ENCODE measurements around the gene ZNF513.

Gene ZNF513

DNA sequence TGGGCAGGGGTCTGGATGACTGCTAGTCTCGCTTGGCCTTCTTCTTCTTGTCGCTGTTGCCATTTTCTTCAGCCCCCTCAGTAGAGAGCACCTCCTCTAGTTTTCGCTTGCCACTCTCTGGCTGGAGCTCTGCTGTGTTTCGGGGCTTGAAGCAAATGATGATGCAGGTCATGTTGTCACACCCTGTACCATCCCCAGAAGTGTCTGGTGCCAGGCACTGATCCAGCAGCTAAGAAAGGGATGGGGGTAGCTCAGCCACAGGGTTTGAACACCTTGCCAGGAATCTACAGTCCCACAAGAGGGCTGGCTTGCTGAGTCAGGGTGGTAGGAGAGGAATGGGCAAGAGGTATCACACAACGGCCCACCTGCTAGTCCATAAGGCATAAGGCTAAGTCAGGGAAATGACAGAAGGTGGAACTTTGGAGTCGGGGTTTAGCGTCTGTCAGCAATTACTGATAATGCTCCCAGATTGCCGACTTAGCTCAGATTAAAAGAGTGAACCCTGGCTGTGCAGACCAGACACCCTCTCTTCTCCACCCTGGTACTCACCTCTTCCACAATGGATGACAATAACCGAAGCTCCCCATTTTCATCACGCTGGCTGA is 1.1 kb upstream of the ZNF513 start:
- no peak for DNase-seq

DNA sequence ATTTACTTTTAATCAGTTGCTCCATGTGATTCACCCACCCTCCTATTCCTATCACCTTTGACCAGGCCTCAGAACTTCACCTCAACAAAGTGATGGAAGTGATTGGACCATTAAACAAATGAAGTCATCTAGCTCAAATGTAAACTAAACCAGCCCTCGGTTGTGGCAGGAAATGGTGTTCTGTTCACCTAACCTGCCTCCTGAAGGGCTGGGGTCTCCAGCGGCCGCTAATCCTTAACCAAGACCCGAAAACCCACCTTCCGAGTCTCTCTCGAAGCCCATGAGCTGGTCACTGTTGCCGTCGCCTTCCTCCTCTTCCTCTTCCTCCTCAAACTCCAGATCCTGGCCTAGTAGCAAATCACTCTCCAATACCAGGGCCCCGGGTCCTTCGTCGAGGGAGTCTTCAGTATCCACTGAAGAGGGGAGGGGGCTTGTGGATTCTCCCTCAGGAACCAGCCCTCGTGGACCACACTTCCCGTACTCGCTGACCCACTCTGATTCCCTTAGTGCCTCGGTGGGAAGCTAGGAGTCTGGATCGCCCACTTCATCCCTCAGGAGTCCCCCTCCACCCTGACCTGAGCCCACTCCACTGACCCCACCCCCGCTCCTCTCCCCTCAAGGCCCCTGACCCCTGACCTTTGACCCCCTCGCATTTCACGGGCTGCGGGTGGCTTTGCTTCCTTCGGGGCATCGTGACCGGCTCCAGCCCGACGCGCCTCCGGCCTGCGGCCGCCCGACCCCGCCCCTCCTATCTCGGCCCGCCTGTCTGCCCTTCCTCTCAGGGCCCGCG is 503 bp downstream of the ZNF513 start:
- peak; percentile 23 to 70 for DNase-seq

DNA sequence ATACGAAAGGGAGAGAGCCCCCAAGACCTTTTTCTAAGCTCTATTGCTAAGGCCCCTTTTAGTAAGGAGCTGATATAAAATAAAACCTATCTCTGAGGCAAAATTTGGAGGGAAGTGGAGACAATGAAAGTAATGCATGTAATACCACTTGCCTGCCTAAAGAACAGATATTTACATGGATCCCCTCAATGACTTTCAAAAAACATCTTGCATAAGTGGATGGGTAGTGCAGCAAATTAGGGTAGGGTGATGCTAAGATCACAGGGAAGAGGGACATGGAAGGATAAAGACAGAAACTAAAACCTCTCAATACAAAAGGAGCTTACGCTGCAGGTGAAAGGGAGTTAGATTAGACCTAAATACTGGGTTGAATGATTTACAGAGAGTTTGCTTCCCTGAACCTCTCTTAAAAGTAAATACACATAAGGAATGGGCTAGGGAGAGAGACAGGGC is 1.1 kb downstream of the ZNF513 start:
- no peak for DNase-seq

DNA sequence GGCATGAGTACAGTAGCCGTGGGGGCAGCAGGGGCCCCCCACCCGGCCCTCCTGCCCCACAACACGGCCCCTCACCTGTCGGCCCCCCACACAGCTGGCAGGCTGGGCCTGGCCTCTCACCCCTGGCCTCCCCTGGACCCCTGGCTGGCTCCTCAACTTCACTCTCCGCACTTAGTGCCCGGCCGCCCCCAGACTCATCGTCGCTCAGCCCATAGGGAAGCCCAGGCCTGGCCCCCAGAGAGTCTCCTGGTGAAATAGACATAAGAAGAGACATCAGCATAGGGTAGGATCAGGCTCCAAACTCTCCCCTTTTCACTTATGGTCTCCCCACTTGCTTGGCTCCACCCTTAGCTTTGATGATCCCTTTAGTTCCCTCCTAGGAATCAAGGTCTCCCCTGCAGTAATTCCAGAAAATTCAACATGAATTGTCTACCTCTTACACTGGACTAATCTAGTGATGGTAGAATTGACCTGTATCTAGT is 1.7 kb downstream of the ZNF513 start:
- no peak for DNase-seq

DNA sequence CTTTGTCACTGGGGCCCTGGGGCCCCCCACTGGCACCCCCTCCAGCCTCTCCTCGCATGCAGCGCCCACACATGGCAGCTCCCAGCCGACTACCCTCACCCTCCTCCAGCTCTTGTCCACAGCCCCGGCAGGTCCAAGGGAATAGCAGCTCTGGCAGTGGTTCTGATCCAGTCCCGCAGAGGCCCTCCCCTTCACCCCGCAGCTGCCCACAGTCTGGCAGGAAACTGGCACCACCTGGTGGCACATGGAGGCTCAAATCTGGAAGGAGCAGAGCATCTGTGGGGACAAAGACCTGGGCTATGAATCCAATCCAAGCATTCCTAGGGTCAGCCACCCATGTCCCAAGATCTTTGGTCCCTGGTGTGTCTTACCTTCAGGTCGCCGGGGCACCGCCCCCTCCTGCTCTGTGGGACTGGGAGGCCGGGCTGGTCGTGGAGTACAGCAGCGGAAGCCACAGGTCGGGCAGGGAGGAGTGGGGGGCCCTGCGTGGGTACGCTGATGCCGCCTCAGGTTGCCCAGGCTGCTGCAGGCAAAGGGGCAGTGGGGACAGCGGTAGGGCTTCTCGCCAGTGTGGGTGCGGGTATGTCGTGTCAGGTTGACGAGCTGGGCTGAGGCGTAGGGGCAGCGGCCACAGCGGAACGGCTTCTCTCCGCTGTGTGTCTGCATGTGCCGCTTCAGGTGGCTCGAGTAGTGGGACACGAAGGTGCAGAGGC is 2.3 kb downstream of the ZNF513 start:
- no peak for DNase-seq

DNA sequence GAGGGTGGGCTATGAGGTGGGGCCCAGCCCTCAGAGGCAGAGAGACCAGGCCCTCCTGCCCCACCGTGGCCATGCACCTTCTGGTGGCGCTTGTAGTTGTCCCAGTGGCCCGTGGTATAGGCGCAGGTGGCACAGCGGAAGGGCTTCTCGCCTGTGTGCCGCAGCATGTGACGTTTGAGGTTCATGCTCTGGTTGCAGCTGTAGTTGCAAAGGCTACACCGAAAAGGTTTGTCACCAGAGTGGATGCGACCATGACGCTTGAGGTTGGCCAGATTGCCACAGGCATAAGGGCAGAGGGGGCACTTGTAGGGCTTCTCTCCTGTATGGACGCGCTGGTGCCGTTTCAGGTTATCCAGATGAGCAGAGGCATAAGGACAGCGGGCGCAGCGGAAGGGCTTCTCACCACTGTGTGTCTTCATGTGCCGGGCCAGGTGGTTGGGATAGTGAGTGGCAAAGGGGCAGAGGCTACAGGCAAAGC is 2.9 kb downstream of the ZNF513 start:
- no peak for DNase-seq

DNA sequence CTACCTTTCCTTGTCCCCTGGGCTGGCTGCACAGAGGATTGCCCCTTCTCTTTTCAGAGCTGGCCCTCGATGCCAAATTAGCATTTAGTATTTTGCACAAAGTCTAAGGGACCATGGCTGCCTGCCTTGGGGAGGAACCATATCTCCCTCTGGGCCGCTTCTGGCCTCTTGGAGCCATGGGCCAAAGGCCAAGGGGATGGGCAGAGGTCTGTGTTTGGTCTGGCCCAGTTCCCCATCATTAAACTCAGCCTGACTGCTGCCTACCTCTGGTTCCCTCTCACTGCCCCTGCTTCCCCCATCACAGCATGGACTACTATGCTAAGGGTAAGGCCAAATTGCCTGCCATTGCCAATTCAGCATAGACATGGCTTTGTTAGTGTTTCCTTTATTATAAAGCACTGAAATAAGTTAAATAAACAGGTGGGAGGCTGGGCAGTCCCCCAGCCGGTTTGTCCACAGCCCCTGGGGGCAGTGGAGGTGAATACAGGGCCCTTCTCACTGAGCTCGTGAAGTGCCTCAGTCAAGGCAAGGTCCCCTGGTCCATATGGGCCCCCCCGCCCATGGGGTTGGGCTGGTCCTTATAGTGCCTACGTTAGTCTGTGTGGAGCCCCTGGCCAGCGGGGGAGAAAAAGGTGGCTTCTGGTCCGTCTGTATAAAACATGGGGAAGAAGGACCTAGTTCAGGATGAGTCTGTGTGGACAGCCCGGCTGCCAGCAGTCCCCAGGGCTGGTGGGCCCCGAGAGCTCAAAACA is 3.5 kb downstream of the ZNF513 start:
- DNase-seq: no peak

DNA sequence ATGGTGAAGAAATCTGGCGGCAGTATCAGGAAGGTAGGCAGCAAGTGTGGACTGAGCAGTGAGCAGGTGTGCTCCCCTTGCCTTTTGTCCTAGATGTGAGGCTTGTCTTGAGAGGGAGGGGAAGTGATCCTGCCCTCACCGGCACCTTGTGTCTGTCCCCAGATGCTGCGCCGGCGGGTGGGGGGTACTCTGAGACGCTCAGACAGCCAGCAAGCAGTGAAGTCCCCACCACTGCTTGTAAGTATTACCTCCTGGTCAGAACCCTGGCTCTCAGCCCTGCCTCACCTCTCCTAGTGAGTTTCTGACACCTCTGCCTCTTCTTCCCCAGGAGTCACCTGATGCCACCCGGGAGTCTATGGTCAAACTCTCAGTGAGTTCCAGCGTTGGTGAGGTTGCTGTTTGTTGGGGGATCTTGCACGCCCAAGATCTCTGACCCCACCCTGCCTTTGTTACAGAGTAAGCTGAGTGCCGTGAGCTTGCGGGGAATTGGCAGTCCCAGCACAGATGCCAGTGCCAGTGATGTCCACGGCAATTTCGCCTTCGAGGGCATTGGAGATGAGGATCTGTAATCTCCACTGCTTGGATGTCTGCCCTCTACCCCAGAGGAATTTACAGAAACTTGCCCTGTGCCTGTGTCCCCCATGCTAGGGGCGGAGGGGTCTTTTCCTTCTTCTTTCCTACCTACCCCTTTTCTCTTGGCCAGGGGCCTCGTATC is 4.2 kb downstream of the ZNF513 start:
- DNase-seq: no peak

DNA sequence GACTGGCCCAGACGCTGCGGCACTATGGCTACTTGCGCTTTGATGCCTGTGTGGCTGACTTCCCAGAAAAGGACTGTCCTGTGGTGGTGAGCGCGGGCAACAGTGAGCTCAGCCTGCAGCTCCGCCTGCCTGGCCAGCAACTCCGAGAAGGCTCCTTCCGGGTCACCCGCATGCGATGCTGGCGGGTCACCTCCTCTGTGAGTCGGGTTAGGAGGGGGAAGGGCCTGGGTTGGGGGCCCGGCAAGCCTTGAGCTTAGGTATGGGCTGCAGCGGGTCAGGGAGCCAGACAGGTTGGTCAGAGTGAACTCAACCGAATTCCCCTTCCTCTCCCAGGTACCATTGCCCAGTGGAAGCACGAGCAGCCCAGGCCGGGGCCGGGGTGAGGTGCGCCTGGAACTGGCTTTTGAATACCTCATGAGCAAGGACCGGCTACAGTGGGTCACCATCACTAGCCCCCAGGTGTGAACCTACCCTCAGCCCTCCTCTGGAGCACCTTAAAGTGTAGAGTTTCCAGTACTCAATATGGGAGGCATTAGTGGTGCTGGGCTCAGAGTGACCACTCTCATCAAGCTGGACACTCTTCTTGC is 4.9 kb downstream of the ZNF513 start:
- no peak for DNase-seq

DNA sequence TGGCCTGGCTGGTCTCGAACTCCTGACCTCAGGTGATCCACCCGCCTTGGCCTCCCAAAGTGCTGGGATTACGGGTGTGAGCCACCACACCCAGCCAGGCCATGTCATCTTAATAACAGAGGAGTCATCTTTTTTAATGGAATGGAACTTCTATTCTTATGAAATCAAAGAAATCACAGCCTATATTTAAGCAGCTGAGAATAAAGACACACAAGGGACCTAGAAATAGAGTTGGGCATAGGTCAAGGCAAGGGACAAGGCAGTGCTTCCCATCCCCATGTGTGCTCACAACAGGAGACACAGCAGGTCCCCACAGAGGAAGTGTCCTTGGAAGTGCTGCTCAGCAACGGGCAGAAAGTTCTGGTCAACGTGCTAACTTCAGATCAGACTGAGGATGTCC is 7.0 kb downstream of the ZNF513 start:
- DNase-seq: no peak

DNA sequence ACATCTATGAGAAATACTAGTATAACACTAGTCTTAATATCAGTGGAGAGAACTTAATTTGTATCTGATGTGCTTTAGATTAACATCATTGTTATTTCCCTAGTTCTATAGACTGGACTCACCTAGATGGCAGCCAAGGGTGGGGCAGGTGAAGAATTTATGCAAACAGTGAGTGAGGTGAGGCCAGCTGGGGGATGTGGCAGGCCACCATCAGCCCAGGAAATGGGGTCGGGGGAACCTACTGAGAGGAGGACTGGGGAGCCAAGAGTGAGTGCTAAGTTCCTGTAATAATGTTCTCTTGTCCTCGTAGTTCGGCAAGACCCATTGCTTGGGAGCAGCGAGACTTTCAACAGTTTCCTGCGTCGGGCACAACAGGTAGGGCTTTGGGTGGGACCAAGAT is 7.6 kb downstream of the ZNF513 start:
- no peak for DNase-seq

DNA sequence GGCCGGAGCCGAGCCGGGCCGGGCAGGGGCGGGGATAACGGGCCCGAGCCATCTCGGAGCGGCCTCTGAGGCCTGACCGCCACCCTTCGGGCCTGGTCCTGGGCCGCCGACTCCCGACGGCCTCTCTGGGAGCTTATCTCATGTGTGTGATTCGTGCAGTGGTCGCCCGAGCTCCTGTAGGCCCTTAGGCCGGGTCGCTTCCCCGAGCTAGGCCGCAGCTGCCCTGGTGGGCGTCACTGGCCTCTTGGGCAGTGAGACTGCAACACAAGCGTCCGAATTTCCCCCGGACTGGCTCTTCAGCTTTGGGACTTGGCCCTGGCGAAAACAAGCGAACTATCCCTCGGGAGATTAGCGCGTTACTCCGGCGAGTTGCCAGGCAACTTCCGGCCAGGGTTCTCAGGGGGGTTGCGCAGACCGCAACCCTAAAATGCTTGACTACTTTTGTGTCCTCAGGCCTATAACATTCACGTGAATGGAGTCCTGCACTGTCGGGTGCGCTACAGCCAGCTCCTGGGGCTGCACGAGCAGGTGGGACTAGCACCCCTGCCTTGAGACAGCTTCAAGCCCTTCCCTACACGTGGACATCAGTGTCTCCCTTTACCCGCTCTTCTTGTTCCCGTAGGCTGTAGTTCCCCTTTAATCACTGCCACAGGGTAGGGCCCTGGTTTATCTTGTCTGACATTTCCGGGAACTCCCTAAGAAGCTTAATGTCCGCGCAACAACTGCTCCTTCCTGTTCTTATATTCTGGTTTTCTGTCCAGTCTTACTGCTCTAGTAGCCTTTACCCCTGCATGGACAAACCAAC is 9.5 kb downstream of the ZNF513 start:
- peak; percentile 92 to 93 for DNase-seq

DNA sequence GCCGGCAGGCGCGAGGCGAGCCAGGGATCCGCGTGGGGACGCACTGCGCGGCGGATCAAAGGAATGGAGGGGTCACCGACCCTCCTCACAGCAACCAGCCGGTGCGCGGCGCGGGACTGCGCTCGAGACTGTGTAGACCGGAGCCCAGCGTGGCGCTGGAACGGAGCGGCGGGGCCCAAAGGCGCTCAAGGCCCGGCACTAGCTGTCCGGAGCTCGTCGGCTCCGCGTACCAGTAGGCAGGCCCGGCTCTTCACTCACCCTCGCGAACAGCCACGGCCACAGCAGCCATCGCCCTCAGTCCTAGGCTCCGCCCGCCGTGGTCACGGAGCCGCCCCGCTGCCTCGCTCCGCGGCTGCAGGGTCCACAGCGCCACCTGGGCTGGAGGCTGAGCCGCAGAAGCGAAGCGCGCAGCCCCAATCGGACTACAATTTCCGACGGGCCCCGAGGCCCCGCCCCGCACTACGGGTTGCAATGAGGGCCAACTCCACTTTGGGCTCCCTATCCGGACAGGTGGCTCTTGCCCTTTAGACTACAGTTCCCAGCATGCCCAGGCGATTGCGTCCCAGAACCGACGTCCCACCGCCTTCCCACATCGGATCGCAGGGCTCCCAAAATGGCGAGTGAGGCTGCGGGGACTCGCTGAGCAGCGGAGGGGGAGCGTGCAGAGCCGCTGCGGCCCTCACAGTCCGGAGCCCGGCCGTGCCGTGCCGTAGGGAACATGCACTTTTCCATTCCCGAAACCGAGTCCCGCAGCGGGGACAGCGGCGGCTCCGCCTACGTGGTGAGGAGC is 10.3 kb downstream of the ZNF513 start, which contains the start of the genes EIF2B4 and SNX17:
Gene EIF2B4, minus strand, starts transcription at position 313 of the 790 bp plus-strand sequence. Its CDS starts 24 bp downstream, at position 289.
Gene SNX17, plus strand, starts transcription at position 591 of the 790 bp plus-strand sequence. Its CDS starts 128 bp downstream, at position 719.
- peak; percentile 100 for DNase-seq

DNA sequence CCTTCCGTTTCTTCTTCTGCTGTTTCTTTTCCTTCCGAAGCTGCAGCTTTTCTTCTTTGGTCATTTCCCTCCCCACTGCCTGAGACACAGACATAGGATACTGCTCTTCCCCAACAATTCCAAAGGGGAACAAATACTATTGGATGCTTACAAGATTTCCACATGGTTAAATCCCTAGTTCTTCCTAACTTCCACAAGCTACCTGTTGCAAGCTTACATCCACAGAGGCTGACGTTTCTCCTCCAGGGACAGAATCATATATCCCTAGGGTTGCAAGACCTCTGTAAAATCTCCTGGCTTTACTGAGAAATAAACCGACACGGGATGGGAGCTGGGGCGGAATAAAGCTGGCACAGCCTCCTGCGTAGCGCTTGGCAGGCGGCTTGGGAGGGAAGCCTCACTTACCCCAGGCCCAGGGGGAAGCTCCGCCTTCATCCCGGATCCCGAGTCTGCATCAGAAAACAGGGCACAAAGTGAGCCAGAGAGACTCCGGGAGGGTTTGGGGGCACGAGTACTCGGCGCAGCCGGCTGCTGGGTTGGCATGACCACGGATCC is 11.0 kb downstream of the ZNF513 start:
- DNase-seq: peak; percentile 46 to 60

DNA sequence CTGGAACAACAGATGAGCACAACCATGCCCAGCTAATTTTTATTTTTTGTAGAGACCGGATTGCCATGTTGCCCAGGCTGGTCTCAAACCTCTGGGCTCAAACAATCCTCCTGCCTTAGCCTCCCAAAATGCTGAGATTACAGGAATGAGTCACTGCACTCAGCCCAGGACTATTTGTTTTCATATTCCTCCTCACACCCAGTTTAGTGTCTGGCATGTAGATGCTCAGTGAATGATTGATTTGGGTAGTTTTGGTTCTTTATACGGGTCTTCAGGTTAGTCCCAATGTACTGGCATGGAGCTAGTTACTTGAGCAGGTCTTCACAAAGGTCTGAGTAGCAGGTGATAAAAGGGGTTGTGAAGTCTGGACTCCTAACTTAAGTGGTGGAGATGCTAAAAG is 16.6 kb downstream of the ZNF513 start:
- DNase-seq: no peak

DNA sequence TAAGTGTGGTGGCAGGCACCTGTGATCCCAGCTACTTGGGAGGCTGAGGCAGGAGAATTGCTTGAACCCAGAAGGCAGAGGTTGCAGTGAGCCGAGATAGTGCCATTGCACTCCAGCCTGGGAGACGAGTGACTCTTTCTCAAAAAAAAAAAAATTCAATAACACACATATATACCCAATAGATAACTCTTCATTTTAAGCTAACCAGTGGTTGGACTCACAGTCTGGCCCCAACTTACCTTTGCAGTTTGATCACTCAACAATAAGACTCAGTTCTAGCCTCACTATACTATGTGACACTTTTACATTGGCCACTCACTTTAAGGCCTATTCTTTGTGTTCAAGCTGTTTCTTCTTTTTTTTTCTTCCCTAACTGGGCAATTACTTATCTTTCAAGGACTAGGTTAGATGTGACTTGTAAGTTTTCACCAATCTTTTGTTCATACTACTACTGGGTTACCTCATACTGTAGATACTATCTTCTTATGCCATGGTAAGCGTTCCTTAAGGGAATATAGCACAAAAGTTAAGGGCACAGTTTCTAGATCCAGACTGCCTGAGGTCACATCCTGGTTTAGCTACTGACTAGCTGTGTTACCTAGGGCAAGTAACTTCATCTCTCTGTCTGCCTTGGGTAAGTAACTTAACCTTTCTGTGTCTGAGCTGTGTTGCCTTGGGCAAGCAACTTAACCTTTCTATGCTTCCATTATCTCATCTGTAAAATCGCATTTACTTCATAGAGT is 17.7 kb downstream of the ZNF513 start:
- DNase-seq: no peak

DNA sequence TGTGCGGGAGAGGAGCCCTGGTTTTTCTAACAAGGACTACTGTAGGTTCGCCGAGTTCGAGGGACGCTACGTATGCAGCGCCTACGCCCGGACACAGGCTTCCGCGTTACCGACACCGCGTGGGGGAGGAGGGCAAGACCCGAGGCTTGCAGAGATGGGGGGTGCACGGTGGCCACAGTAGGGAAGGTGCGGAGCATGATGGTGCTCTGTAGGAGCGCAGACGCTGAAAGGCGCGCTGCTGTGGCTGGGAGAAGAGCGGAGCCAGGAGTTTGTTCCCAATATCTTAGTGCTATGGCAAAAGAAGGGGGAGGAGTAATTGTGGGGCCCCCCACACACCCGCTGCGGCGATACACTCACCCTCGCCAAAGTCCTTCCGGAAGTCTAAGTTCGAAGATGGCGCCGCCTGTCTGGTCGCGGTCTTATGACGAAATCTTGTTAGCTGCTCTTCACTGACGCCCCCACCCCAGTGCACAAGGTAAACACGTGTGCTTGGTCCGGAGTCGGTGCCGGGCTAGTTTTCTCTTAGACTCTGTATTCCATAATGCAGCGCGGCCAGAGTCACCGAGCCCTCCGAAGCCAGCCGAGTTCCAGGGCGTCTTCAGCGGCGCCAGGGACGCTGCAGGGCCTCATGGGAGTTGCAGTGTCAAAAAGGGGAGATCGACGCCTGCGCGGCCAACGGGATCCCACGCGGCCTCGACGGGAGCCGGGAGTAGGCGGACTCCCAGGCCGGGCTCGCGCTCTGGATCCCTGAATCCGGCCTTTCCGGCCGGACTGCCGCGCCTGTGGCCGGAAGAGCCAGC is 24.0 kb downstream of the ZNF513 start, which contains the start of gene GTF3C2:
Gene GTF3C2, minus strand, starts transcription at position 383 of the 800 bp plus-strand sequence. CDS start 13,210 bp downstream, outside the sequence.
- peak; percentile 97 to 98 for DNase-seq

DNA sequence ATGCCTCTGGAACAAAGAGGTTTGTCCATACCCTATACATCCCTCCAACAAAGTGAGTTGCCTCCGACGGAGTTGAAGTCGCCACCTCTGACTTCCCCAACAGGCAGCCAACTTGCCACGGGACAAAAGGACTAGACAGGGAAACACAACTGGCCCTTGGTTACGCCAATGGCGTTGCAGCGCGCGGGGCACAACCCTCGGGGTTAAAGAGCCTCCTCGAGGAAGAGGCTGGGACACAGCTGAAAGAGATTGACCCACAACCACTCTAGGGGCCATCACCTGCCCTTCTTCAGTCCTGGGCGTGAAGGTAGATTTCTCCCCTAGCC is 24.5 kb downstream of the ZNF513 start:
- peak; percentile 85 to 92 for DNase-seq
